ENCODE results near the gene HSBP1L1. TPM values are rescaled to one million over a fixed set of nuclear protein-coding genes. Genes with fewer than 3 reads are reported as not detected.

HSBP1L1 gene
- total and polyA plus RNA-seq, 4 donors: 12.2 to 61.0 (median 26.4) TPM

DNA sequence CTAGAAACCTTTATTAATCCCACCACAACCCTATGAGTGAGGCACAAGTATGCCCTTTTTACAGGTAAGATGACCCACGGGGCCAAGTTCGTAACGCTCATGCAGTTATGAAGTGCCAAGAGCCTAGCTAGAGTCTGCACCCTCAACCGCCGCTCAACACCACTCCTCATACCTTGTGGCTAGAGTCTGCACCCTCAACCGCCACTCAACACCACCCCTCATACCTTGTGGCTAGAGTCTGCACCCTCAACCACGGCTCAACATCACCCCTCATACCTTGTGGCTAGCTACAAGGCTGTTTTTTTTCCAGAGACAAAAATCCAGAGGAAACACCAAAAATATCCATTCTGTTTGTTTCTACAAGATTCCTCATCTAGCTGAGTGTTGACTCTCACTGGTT lies 19.4 kb downstream of the HSBP1L1 start:
- Histone ChIP-seq H3K9me3 (ENCODE audit: control insufficient read depth in 4 of 4, low read length in 3 of 4) (no peaks in the 10 kb centered on the region), H3K4me3 (ENCODE audit: low read depth in 1 of 3, low read length in 3 of 3) (no peak overlapping the region), H3K27me3 (ENCODE audit: control insufficient read depth in 4 of 4, insufficient read depth in 4 of 4, low read length in 3 of 4) (no peaks in the 10 kb centered on the region), H3K36me3 (ENCODE audit: control insufficient read depth in 4 of 4, insufficient read depth in 3 of 4, low read depth in 1 of 4, low read length in 3 of 4) (peaks cover 0 to 2% (median under 1%) of the 10 kb centered on the region in 4 donors), H3K4me1 (ENCODE audit: control insufficient read depth in 4 of 4, insufficient read depth in 4 of 4, low read length in 3 of 4) (peaks cover 2 to 16% (median 15%) of the 10 kb centered on the region in 4 donors), H3K27ac (ENCODE audit: low read depth in 1 of 2, low read length in 2 of 2) (no peak overlapping the region), H3K9ac (ENCODE audit: low read depth in 1 of 2, low read length in 2 of 2) (no peak overlapping the region)
- TF ChIP-seq NR2F2 (IDR thresholded peaks at IDR 0.05) (no peak), CTCF (IDR thresholded peaks at IDR 0.05; ENCODE audit: low read depth, low read length, missing input control) (no peak), GABPA (IDR thresholded peaks at IDR 0.05 in 1 of 2, conservative IDR thresholded peaks at IDR 0.05 in 1 of 2) (no peak), REST (IDR thresholded peaks at IDR 0.05) (no peak), TAF1 (conservative IDR thresholded peaks at IDR 0.05) (no peak), ATF3 (IDR thresholded peaks at IDR 0.05) (no peak), MAX (IDR thresholded peaks at IDR 0.05) (no peak), HNF4A (conservative IDR thresholded peaks at IDR 0.05) (no peak), FOXA1 (IDR thresholded peaks at IDR 0.05) (no peak)
- 93% methylated on average over 7 of the region's 7 CpGs for WGBS
- no peak for DNase-seq (ENCODE audit: low spot score)

DNA sequence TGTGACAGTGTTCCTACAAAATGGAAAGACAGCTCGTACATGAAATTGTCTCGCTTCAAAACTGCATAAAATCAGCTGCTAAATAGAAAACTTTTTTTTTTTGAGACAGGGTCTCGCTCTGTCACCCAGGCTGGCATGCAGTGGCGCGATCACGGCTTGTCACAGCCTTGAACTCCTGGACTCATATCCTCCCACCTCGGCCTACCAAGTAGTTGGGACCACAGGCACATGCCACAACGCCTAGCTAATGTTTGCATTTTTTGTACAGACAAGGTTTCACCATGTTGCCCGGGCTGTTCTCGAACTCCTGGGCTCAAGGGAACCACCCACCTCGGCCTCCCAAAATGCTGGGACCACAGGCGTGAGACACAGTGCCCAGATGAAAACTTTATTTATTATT lies 20.7 kb downstream of the HSBP1L1 start:
- no peak for DNase-seq (ENCODE audit: low spot score)
- no peak overlapping the region for H3K9ac ChIP-seq (ENCODE audit: low read depth in 1 of 2, low read length in 2 of 2)
- H3K4me1 ChIP-seq (ENCODE audit: control insufficient read depth in 4 of 4, insufficient read depth in 4 of 4, low read length in 3 of 4): peaks cover 4 to 21% (median 15%) of the 10 kb centered on the region in 4 donors
- H3K9me3 ChIP-seq (ENCODE audit: control insufficient read depth in 4 of 4, low read length in 3 of 4): no peaks in the 10 kb centered on the region
- H3K27me3 ChIP-seq (ENCODE audit: control insufficient read depth in 4 of 4, insufficient read depth in 4 of 4, low read length in 3 of 4): no peaks in the 10 kb centered on the region
- H3K4me3 ChIP-seq (ENCODE audit: low read depth in 1 of 3, low read length in 3 of 3): no peak overlapping the region
- H3K36me3 ChIP-seq (ENCODE audit: control insufficient read depth in 4 of 4, insufficient read depth in 3 of 4, low read depth in 1 of 4, low read length in 3 of 4): peaks cover 0 to 2% (median under 1%) of the 10 kb centered on the region in 4 donors
- WGBS: 92% methylated on average over 12 of the region's 12 CpGs
- H3K27ac ChIP-seq (ENCODE audit: low read depth in 1 of 2, low read length in 2 of 2): no peak overlapping the region
- TF ChIP-seq RAD21 (IDR thresholded peaks at IDR 0.05) (no peak), CTCF (IDR thresholded peaks at IDR 0.05; ENCODE audit: low read depth, low read length, missing input control) (no peak), ATF3 (IDR thresholded peaks at IDR 0.05) (no peak), FOXA1 (IDR thresholded peaks at IDR 0.05) (no peak), GABPA (IDR thresholded peaks at IDR 0.05 in 1 of 2, conservative IDR thresholded peaks at IDR 0.05 in 1 of 2) (no peak), HNF4G (IDR thresholded peaks at IDR 0.05) (no peak), EGR1 (IDR thresholded peaks at IDR 0.05; ENCODE audit: low read depth in 2 of 2) (no peak), SP1 (IDR thresholded peaks at IDR 0.05) (no peak), MAX (IDR thresholded peaks at IDR 0.05) (no peak), FOXA2 (IDR thresholded peaks at IDR 0.05) (no peak), TAF1 (conservative IDR thresholded peaks at IDR 0.05) (no peak), HNF4A (conservative IDR thresholded peaks at IDR 0.05) (no peak), REST (IDR thresholded peaks at IDR 0.05) (no peak), RXRA (IDR thresholded peaks at IDR 0.05) (no peak)
- TF ChIP-seq, protein P1, sequence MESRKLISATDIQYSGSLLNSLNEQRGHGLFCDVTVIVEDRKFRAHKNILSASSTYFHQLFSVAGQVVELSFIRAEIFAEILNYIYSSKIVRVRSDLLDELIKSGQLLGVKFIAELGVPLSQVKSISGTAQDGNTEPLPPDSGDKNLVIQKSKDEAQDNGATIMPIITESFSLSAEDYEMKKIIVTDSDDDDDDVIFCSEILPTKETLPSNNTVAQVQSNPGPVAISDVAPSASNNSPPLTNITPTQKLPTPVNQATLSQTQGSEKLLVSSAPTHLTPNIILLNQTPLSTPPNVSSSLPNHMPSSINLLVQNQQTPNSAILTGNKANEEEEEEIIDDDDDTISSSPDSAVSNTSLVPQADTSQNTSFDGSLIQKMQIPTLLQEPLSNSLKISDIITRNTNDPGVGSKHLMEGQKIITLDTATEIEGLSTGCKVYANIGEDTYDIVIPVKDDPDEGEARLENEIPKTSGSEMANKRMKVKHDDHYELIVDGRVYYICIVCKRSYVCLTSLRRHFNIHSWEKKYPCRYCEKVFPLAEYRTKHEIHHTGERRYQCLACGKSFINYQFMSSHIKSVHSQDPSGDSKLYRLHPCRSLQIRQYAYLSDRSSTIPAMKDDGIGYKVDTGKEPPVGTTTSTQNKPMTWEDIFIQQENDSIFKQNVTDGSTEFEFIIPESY (IDR thresholded peaks at IDR 0.05): no peak
